Activated CD4-positive, alpha-beta memory T cell treated with anti-CD3 and anti-CD28 coated beads for 36 hours (primary cell): ENCODE measurements around the gene DDX18. TPM values are rescaled to one million over a fixed set of nuclear protein-coding genes. Genes with fewer than 3 reads are reported as not detected.
A peak's percentile ranks its signal among the peaks of the same experiment; 100 is the strongest.

Source experiments
- CTCF ChIA-PET: fragments of 350-600 bp; sonication (Branson Sonifier 250); formaldehyde crosslinking; loops from one replicate; lab custom pipeline; 2021; ENCODE audit warnings: antibody characterized with exemption, inconsistent platforms; lab: Charles Lee
- POLR2A ChIA-PET: fragments of 350-600 bp; sonication (Branson Sonifier 250); formaldehyde crosslinking; loops from one replicate; lab custom pipeline; 2021; ENCODE audit warnings: antibody characterized with exemption; lab: Charles Lee
- DNase-seq: peaks from one replicate; pipeline ENCODE4 v3.0.0-alpha.2; 2020
- H3K27ac Mint-ChIP-seq: one replicate; pipeline ENCODE4 v1.8.0; 2021; ENCODE audit warnings: mixed read lengths
- H3K27me3 Mint-ChIP-seq: one replicate; pipeline ENCODE4 v1.8.0; 2021; ENCODE audit warnings: mixed read lengths
- H3K36me3 Mint-ChIP-seq: one replicate; pipeline ENCODE4 v1.8.0; 2021; ENCODE audit warnings: mixed read lengths
- H3K4me1 Mint-ChIP-seq: one replicate; pipeline ENCODE4 v1.8.0; 2021; ENCODE audit warnings: low read depth, mixed read lengths
- H3K4me3 Mint-ChIP-seq: one replicate; pipeline ENCODE4 v1.8.0; 2021; ENCODE audit warnings: mild to moderate bottlenecking, mixed read lengths
- H3K9me3 Mint-ChIP-seq: one replicate; pipeline ENCODE4 v1.8.0; 2021; ENCODE audit warnings: mixed read lengths
- intact Hi-C: fragments of 100-400 bp; cut with micrococcal nuclease; formaldehyde crosslinking; loops from one replicate; pipeline ENCODE4 v1.15.1; 2023
- total RNA-seq, 2 experiments: library from RNA; stranded (reverse); gene quantifications; one replicate each; pipeline ENCODE4 v1.2.3, GENCODE V29; 2021

DDX18 gene
- total RNA-seq, result 100 to 1,000 TPM; 118 to 124 TPM

GRCh38 chr2:117814417-117815264 is at the start of gene DDX18:
Gene DDX18 (plus strand): TSS chr2:117814691. CDS start chr2:117814778, 87 bp downstream.
- peak; percentile 98 for DNase-seq
- peak within 1 kb of the TSS; percentile 95 for H3K27ac Mint-ChIP-seq
- peaks cover 35% of the 10 kb centered on the region for H3K4me1 Mint-ChIP-seq
- ChIA-PET POLR2A (interaction anchor here (0.9 to 1.7 kb wide), 4 partner anchors 13 to 200 kb away, joined by 3 to 7 read pairs (median 4); partner anchors contain the start of gene CCDC93), CTCF (interaction anchor here (0.6 to 3.3 kb wide), 28 partner anchors 10 to 498 kb away, joined by 3 to 61 read pairs (median 4); partner anchors contain the start of genes CCDC93 and INSIG2)
- H3K36me3 Mint-ChIP-seq, result peaks cover 36% of the 10 kb centered on the region
- intact Hi-C loops, result loop anchor here (1.0 to 10.0 kb wide), 7 partner anchors 22 to 1553 kb away; partner anchors contain the start of genes C2orf76, DBI and INSIG2
- no peaks in the 10 kb centered on the region for H3K9me3 Mint-ChIP-seq
- peak within 1 kb of the TSS; percentile 92 for H3K4me3 Mint-ChIP-seq
- no peaks in the 10 kb centered on the region for H3K27me3 Mint-ChIP-seq

- peaks cover 17% of the 10 kb centered on the region for H3K27me3 Mint-ChIP-seq
- POLR2A ChIA-PET, result no interaction called here
- CTCF ChIA-PET, result no interaction called here
- peaks cover 2% of the 10 kb centered on the region for H3K9me3 Mint-ChIP-seq
- H3K27ac Mint-ChIP-seq, result no peak overlapping the region
- H3K4me1 Mint-ChIP-seq, result no peaks in the 10 kb centered on the region
- intact Hi-C loops, result loop anchor here (5.0 kb wide), 1 partner anchor 298 kb away; no protein-coding TSS in a partner anchor
- no peak for DNase-seq
- H3K4me3 Mint-ChIP-seq, result no peak overlapping the region
- H3K36me3 Mint-ChIP-seq, result peaks cover 2% of the 10 kb centered on the region
Observed at GRCh38 chr2:117770730-117771129, 43.8 kb upstream of the DDX18 start.

- H3K27ac Mint-ChIP-seq, result no peak overlapping the region
- ChIA-PET POLR2A (no interaction called here), CTCF (no interaction called here)
- peaks cover 2% of the 10 kb centered on the region for H3K36me3 Mint-ChIP-seq
- H3K9me3 Mint-ChIP-seq, result peaks cover 2% of the 10 kb centered on the region
- intact Hi-C loops, result loop anchor here (5.0 kb wide), 1 partner anchor 300 kb away; no protein-coding TSS in a partner anchor
- peaks cover 17% of the 10 kb centered on the region for H3K27me3 Mint-ChIP-seq
- no peaks in the 10 kb centered on the region for H3K4me1 Mint-ChIP-seq
- no peak for DNase-seq
- no peak overlapping the region for H3K4me3 Mint-ChIP-seq
Observed at GRCh38 chr2:117771969-117772630, 42.4 kb upstream of the DDX18 start.

- CTCF ChIA-PET, result no interaction called here
- Mint-ChIP-seq H3K4me1 (no peaks in the 10 kb centered on the region), H3K36me3 (no peaks in the 10 kb centered on the region), H3K27me3 (peaks cover 16% of the 10 kb centered on the region), H3K27ac (no peak overlapping the region), H3K9me3 (no peaks in the 10 kb centered on the region), H3K4me3 (no peak overlapping the region)
- POLR2A ChIA-PET, result no interaction called here
- intact Hi-C loops, result loop anchor here (5.0 kb wide), 1 partner anchor 302 kb away; no protein-coding TSS in a partner anchor
- DNase-seq, result no peak
Observed at GRCh38 chr2:117774716-117775115, 39.8 kb upstream of the DDX18 start.

- intact Hi-C loops, result no loop called here
Observed at GRCh38 chr2:117775703-117776219, 38.7 kb upstream of the DDX18 start.

GRCh38 chr2:117776888-117777287 is 37.6 kb upstream of the DDX18 start:
- Mint-ChIP-seq H3K36me3 (no peaks in the 10 kb centered on the region), H3K4me1 (no peaks in the 10 kb centered on the region), H3K4me3 (no peak overlapping the region), H3K27ac (no peak overlapping the region), H3K27me3 (peaks cover 9% of the 10 kb centered on the region), H3K9me3 (no peaks in the 10 kb centered on the region)
- ChIA-PET CTCF (no interaction called here), POLR2A (no interaction called here)
- DNase-seq, result no peak
- intact Hi-C loops, result no loop called here

More at GRCh38 chr2:117775703-117776219, 38.7 kb upstream of the DDX18 start:
- no peaks in the 10 kb centered on the region for H3K9me3 Mint-ChIP-seq
- ChIA-PET POLR2A (no interaction called here), CTCF (no interaction called here)
- H3K27ac Mint-ChIP-seq, result no peak overlapping the region
- no peak overlapping the region for H3K4me3 Mint-ChIP-seq
- no peaks in the 10 kb centered on the region for H3K4me1 Mint-ChIP-seq
- no peaks in the 10 kb centered on the region for H3K36me3 Mint-ChIP-seq
- no peak for DNase-seq
- peaks cover 15% of the 10 kb centered on the region for H3K27me3 Mint-ChIP-seq

GRCh38 chr2:117785740-117786139 is 28.8 kb upstream of the DDX18 start:
- Mint-ChIP-seq H3K4me1 (no peaks in the 10 kb centered on the region), H3K36me3 (no peaks in the 10 kb centered on the region), H3K27me3 (peaks cover 1% of the 10 kb centered on the region), H3K4me3 (no peak overlapping the region), H3K27ac (no peak overlapping the region), H3K9me3 (peaks cover 11% of the 10 kb centered on the region)
- ChIA-PET CTCF (interaction anchor here (0.7 to 0.9 kb wide), 3 partner anchors 13 to 315 kb away, joined by 3 to 5 read pairs (median 4); no protein-coding TSS in a partner anchor), POLR2A (no interaction called here)
- DNase-seq, result peak; percentile 19
- intact Hi-C loops, result no loop called here

GRCh38 chr2:117786520-117786919 is 28.0 kb upstream of the DDX18 start:
- H3K4me1 Mint-ChIP-seq, result no peaks in the 10 kb centered on the region
- peaks cover 11% of the 10 kb centered on the region for H3K9me3 Mint-ChIP-seq
- no peak overlapping the region for H3K4me3 Mint-ChIP-seq
- intact Hi-C loops, result no loop called here
- no peak for DNase-seq
- no peak overlapping the region for H3K27ac Mint-ChIP-seq
- ChIA-PET POLR2A (no interaction called here), CTCF (no interaction called here)
- peaks cover 1% of the 10 kb centered on the region for H3K27me3 Mint-ChIP-seq
- H3K36me3 Mint-ChIP-seq, result no peaks in the 10 kb centered on the region

- DNase-seq, result no peak
- POLR2A ChIA-PET, result no interaction called here
- Mint-ChIP-seq H3K27ac (no peak overlapping the region), H3K4me3 (no peak overlapping the region), H3K4me1 (no peaks in the 10 kb centered on the region), H3K27me3 (peaks cover 4% of the 10 kb centered on the region), H3K36me3 (no peaks in the 10 kb centered on the region), H3K9me3 (peaks cover 9% of the 10 kb centered on the region)
- CTCF ChIA-PET, result no interaction called here
- intact Hi-C loops, result no loop called here
Observed at GRCh38 chr2:117789505-117789904, 25.0 kb upstream of the DDX18 start.

- no peak overlapping the region for H3K4me3 Mint-ChIP-seq
- no peaks in the 10 kb centered on the region for H3K36me3 Mint-ChIP-seq
- ChIA-PET POLR2A (no interaction called here), CTCF (interaction anchor here (1.0 kb wide), 1 partner anchor 208 kb away, joined by 3 read pairs; no protein-coding TSS in a partner anchor)
- H3K27me3 Mint-ChIP-seq, result peaks cover 17% of the 10 kb centered on the region
- H3K4me1 Mint-ChIP-seq, result no peaks in the 10 kb centered on the region
- no peak overlapping the region for H3K27ac Mint-ChIP-seq
- intact Hi-C loops, result no loop called here
- no peak for DNase-seq
- H3K9me3 Mint-ChIP-seq, result peaks cover 6% of the 10 kb centered on the region
Observed at GRCh38 chr2:117794668-117795067, 19.8 kb upstream of the DDX18 start.

- POLR2A ChIA-PET, result no interaction called here
- Mint-ChIP-seq H3K27ac (no peak overlapping the region), H3K4me3 (no peak overlapping the region), H3K27me3 (peaks cover 29% of the 10 kb centered on the region), H3K4me1 (no peaks in the 10 kb centered on the region), H3K36me3 (no peaks in the 10 kb centered on the region), H3K9me3 (no peaks in the 10 kb centered on the region)
- DNase-seq, result no peak
- intact Hi-C loops, result no loop called here
- CTCF ChIA-PET, result interaction anchor here (3.0 kb wide), 1 partner anchor 12 kb away, joined by 13 read pairs; the partner anchor contains the start of gene DDX18
Observed at GRCh38 chr2:117801826-117802225, 12.7 kb upstream of the DDX18 start.
